MM.1S (cell line): Measurements from ENCODE around the gene ULK4.

Experiments
- CTCF ChIP-seq: fragments of 300-600 bp; sonication (generic); IDR thresholded peaks from 2 replicates; pipeline ENCODE4 v1.5.1; 2016; ENCODE audit warnings: antibody characterized with exemption, low read length, mixed read lengths
- EZH2 ChIP-seq: fragments of 300-600 bp; sonication (generic); optimal IDR thresholded peaks from 2 replicates; pipeline ENCODE3; 2017; ENCODE audit warnings: low read depth, mild to moderate bottlenecking, antibody characterized with exemption, low read length, mixed read lengths

- TF ChIP-seq EZH2 = no peak
- no peak for TF ChIP-seq CTCF
Measured at GRCh38 chr3:41673650-41674049, 288.3 kb downstream of the ULK4 start.
